ENCODE results near the gene AZIN2. TPM values are rescaled to one million over a fixed set of nuclear protein-coding genes. Genes with fewer than 3 reads are reported as not detected.
A peak's percentile ranks its signal among the peaks of the same experiment; 100 is the strongest.

The AZIN2 gene
- total and polyA plus RNA-seq, 9 of the 15 experiments (the other 6 are each of a cell fraction or from before 2014, with no cell fraction given) = 0.06 to 0.91 (median 0.42) TPM; not detected in 2

- TF ChIP-seq PATZ1 (CRISPR knock-in tag; IDR thresholded peaks at IDR 0.05; ENCODE audit: borderline replicate concordance) (no peak), RBM22 (IDR thresholded peaks at IDR 0.05; ENCODE audit: low read depth, low read length, poor library complexity, severe bottlenecking) (no peak), ZNF699 (CRISPR knock-in tag; IDR thresholded peaks at IDR 0.05; ENCODE audit: insufficient replicate concordance) (no peak), THRB (CRISPR knock-in tag; conservative IDR thresholded peaks at IDR 0.05) (no peak), CREBBP (IDR thresholded peaks at IDR 0.05; ENCODE audit: low read depth, low read length) (no peak), HCFC1 (IDR thresholded peaks at IDR 0.05; ENCODE audit: low read depth, low read length) (0 out of 2 replicates have a peak, but pooled peaks have one; percentile 20), NRF1 (conservative IDR thresholded peaks at IDR 0.05 in 1 of 2, IDR thresholded peaks at IDR 0.05 in 1 of 2) (0 out of 4 replicates have a peak, but pooled peaks of 1 of the 2 experiments have one; percentile 14), ATF7 (IDR thresholded peaks at IDR 0.05) (0 out of 2 replicates have a peak, but pooled peaks have one; percentile 18), REST (IDR thresholded peaks at IDR 0.05; ENCODE audit: borderline replicate concordance) (peak; percentile 82), REST (CRISPR knock-in tag; IDR thresholded peaks at IDR 0.05; ENCODE audit: low read depth) (peak; percentile 71), MYC (IDR thresholded peaks at IDR 0.05; ENCODE audit: low read depth, low read length) (peak; percentile 54; the same call in 1 of the 2 replicates), MYC (CRISPR knock-in tag; IDR thresholded peaks at IDR 0.05; ENCODE audit: borderline replicate concordance, low read depth) (no peak), ZNF324 (CRISPR knock-in tag; IDR thresholded peaks at IDR 0.05) (no peak), CTBP1 (IDR thresholded peaks at IDR 0.05; ENCODE audit: borderline replicate concordance) (peak; percentile 47; the same call in 1 of the 2 replicates), ETV5 (CRISPR knock-in tag; IDR thresholded peaks at IDR 0.05; ENCODE audit: low read depth) (no peak), RBFOX2 (IDR thresholded peaks at IDR 0.05; ENCODE audit: low read depth, low read length) (no peak)
Measured at GRCh38 chr1:33086384-33086850, 5.5 kb downstream of the AZIN2 start (continued).

Data from K562 (cell line).